PFSK-1 (cell line): ENCODE results near the gene TBC1D16.

ENCODE experiments used
- FOXP2 ChIP-seq: optimal IDR thresholded peaks from 2 replicates; pipeline ENCODE3; 2011; ENCODE audit warnings: borderline replicate concordance, control low read depth, inconsistent platforms; ENCODE audit not compliant: insufficient read depth; ENCODE audit errors: extremely low read length, extremely low read depth
- POLR2AphosphoS5 ChIP-seq: IDR thresholded peaks from 2 replicates; pipeline ENCODE4 v1.6.1; 2012; ENCODE audit warnings: low read depth, mild to moderate bottlenecking, control low read depth, low read length, moderate library complexity
- SIN3A ChIP-seq: IDR thresholded peaks from 2 replicates; pipeline ENCODE4 v1.6.1; 2012; ENCODE audit warnings: mild to moderate bottlenecking, low read length, moderate library complexity, borderline replicate concordance; ENCODE audit not compliant: insufficient read depth
- TAF1 ChIP-seq: IDR thresholded peaks from 2 replicates; pipeline ENCODE4 v1.6.1; 2012; ENCODE audit warnings: low read length, control low read depth, borderline replicate concordance; ENCODE audit not compliant: insufficient read depth
- TF ChIP-seq, protein P1 (sequence below), 2 experiments: IDR thresholded peaks; 2 replicates each; pipeline versions ENCODE4 v1.6.1 to v1.8.0; 2011 to 2012; ENCODE audit warnings: low read depth in 2 of 2, low read length in 2 of 2, control low read depth in 1 of 2, inconsistent platforms in 1 of 2, mild to moderate bottlenecking in 1 of 2, moderate library complexity in 1 of 2; ENCODE audit not compliant: insufficient read depth in 1 of 2

Gene TBC1D16

DNA sequence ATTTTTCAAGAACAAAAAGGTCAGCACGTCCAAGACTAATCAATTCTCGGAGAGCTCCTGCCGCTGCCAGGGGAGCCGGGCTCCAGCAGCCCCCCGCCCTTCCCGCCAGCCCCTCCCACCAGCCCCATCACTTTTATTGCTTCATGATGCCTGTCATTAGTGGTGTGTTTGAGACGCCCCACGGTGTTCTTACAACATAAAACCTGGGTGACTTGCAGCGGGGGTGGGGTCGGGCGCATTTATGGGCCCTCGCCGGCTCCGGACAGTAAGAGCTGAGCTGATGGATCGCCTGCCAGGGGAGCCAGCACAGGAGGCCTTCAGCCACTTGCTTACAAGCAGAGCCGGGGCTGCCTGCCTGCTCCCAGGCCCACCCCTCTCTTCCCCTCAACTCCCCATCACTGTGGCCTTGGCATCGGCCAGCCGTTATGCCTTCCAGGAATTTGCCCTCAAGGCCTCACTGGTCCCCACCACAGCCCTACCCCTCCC is 113.5 kb downstream of the TBC1D16 start:
- TF ChIP-seq FOXP2 (no peak), POLR2AphosphoS5 (no peak), SIN3A (no peak), TAF1 (no peak)
- TF ChIP-seq, protein P1, sequence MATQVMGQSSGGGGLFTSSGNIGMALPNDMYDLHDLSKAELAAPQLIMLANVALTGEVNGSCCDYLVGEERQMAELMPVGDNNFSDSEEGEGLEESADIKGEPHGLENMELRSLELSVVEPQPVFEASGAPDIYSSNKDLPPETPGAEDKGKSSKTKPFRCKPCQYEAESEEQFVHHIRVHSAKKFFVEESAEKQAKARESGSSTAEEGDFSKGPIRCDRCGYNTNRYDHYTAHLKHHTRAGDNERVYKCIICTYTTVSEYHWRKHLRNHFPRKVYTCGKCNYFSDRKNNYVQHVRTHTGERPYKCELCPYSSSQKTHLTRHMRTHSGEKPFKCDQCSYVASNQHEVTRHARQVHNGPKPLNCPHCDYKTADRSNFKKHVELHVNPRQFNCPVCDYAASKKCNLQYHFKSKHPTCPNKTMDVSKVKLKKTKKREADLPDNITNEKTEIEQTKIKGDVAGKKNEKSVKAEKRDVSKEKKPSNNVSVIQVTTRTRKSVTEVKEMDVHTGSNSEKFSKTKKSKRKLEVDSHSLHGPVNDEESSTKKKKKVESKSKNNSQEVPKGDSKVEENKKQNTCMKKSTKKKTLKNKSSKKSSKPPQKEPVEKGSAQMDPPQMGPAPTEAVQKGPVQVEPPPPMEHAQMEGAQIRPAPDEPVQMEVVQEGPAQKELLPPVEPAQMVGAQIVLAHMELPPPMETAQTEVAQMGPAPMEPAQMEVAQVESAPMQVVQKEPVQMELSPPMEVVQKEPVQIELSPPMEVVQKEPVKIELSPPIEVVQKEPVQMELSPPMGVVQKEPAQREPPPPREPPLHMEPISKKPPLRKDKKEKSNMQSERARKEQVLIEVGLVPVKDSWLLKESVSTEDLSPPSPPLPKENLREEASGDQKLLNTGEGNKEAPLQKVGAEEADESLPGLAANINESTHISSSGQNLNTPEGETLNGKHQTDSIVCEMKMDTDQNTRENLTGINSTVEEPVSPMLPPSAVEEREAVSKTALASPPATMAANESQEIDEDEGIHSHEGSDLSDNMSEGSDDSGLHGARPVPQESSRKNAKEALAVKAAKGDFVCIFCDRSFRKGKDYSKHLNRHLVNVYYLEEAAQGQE (IDR thresholded peaks at IDR 0.05; ENCODE audit: insufficient read depth in 1 of 2, low read depth in 2 of 2, low read length in 2 of 2): no peak

DNA sequence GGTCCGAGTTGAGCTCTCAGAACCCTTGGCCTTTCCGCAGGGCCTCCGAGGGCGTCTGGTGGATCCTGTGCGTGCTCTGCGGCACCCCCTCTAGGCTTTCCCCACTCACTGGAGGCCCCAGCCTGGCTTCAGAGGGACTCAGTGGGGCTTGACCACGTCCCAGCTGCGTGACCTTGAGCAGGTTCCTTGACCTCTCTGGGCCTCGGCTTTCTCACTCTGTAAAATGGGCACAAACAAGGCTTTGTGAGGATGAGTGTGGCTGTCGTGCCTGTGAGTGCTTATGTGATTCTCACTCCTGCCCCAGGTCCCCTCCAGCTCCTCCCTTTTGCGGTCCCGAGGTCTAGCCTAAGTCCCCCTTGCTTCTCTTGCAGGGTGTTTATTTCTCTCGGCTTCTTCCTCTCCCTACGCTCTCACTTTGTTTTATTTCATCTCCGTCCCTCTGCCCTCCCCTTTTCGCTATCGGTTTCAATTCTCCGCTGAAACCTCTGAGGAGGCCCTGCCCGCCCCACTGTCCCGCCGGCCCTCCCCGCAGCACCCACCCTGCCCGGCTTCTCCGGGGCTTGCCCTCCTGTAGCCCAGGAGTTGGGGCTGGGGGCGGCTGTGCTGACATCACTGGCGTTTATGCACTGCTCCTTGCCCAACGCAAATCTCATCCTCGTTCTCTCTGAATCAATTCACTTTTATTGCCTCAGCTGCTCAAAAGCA is 114.1 kb downstream of the TBC1D16 start:
- no peak for TF ChIP-seq SIN3A

DNA sequence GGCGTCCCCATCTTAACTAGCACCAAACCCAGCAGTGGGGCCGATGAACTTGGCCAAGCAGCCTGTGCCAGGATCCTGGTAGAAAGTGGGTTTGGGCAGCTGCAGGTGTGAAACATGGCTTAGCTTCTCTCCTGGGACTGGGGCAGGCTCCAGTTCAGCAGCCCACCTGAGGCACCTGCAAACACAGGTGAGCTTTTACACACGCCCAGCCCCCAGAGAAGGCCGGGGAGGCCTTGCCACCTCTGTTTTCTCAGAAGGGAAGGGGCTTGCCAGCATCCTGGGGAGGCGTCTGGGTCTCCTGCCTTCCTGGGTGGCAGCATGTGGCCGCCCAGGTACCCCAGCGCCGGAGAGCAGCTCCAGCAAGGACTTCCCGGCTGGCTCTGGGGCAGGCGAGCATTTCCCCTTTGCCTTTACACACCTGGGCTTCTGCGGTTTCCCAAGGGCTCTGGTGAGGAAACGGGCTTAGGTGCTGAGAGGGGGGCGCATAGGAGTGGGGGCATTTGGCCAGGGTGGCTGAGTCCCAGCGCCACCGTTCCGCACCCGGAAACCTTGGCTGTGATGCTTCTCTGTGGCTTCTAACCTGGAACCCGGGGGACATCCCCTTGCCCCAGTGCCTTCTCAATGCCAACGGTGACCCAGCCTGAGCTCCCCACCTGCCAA is 114.8 kb downstream of the TBC1D16 start:
- TF ChIP-seq, protein P1 (IDR thresholded peaks at IDR 0.05; ENCODE audit: insufficient read depth in 1 of 2, low read depth in 2 of 2, low read length in 2 of 2): no peak
- TF ChIP-seq POLR2AphosphoS5 (no peak), FOXP2 (no peak), TAF1 (no peak)

DNA sequence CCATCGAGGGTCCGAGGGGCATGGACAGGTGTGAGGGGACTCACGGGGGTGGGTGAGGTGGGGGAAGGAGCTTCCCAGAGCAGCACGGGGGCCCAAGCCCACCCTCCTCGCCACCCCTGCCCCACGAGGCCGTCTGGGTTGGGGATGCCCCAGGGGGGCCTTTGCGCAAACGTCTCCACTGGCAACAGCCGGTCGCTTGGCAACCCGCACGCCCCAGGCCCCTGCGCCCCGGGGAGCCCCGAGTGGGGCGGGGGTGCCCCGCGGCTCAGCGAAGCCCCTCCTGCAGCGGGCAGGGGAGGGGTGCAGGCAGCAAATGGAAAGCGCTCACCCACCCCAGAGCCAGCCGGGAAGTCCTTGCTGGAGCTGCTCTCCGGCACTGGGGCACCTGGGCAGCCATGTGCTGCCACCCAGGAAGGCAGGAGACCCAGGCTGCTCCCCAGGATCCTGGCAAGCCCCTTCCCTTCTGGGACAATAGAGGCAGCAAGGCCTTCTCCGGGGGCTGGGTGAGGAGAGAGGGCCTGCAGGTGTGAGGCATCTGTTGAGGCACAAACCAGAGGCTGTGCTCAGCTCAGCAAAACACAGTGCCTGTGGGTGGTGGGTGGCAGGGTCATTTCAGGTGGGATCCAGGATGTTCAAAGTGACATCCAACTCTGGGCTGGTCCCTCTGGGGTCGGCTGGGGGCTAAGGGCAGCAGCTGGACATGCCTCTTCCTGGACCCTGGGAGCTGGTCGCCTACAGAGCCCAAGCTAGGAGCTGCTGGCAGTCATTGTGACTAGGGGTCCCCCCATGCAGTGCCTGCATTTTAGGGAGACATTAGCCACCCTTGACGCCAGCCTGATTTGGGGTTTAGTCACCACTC is 115.6 kb downstream of the TBC1D16 start:
- no peak for TF ChIP-seq SIN3A
- no peak for TF ChIP-seq POLR2AphosphoS5
- no peak for TF ChIP-seq FOXP2
- TF ChIP-seq TAF1: no peak
- TF ChIP-seq, protein P1 (IDR thresholded peaks at IDR 0.05; ENCODE audit: insufficient read depth in 1 of 2, low read depth in 2 of 2, low read length in 2 of 2): no peak

DNA sequence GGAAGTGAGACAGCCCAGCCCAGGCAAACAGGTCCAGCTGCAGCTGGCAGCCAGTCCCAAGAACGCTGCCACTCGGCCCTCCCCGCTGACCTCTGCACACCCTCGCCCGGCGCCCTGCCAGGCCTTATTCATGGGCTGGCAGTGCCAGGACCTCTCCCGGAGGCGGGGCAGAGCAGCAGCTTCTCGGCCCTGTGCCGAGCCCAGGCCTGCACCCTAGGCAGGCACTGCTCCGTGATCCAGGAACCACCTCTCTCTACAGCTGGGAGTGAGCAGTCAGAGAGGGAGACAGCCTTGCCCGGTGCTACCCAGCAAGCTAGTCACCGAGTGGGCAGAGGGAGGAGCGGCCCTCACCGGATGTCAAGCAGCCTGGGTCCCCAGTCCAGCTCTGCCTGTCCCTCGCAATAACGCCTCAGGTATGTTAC is 116.5 kb downstream of the TBC1D16 start:
- TF ChIP-seq TAF1 (no peak), FOXP2 (no peak), SIN3A (no peak), POLR2AphosphoS5 (no peak)
- TF ChIP-seq, protein P1 (IDR thresholded peaks at IDR 0.05; ENCODE audit: insufficient read depth in 1 of 2, low read depth in 2 of 2, low read length in 2 of 2): no peak
